ENCODE measurements around the gene PPT2. TPM values are rescaled to one million over a fixed set of nuclear protein-coding genes. Genes with fewer than 3 reads are reported as not detected.

Gene PPT2
- total and polyA plus RNA-seq, 2 of the 13 experiments (the other 11 are each of a cell fraction or from before 2014, with no cell fraction given) = 39.2 to 61.8 TPM

DNA sequence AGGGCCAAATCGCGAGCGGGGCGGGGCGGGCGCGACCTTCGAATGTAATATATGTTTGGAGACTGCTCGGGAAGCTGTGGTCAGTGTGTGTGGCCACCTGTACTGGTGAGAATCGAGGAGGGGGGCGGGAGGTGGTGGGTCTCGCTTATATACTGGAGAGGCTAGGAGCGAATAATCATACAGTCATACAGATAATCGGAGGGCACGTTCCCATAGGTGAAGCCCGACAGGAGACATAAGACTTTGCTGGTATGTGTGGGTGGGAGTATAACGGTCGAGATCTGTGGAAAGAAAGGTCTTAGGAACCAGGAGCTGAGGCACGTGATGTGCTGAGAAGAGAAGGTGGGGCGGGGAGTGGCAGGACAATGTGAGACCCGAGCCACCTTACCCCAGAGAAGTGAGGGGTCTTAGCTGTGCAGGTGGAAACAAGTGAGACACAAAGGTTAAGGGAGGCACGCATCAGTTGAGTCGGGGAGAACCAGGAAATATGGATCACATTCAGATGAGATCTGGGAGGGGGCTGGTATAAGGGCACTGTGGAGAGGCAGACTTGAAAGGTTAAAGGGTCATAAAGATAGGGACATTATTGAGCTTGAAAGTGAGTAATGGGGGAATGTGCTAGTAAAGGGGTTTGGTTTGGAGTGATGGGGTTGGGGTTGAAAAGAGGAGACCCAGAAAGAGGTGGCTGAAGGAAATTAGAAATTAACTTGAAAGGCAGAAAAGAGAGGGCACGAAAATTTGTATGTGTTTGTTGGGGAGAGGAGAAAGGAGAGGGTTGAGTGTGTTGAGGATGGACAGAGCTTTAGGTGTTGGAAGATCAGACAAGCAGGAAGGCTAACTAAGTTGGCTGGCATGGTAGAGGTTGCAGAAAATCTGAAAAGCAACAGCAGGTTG lies 24.9 kb downstream of the PPT2 start (continued):
- TF ChIP-seq, protein P1, sequence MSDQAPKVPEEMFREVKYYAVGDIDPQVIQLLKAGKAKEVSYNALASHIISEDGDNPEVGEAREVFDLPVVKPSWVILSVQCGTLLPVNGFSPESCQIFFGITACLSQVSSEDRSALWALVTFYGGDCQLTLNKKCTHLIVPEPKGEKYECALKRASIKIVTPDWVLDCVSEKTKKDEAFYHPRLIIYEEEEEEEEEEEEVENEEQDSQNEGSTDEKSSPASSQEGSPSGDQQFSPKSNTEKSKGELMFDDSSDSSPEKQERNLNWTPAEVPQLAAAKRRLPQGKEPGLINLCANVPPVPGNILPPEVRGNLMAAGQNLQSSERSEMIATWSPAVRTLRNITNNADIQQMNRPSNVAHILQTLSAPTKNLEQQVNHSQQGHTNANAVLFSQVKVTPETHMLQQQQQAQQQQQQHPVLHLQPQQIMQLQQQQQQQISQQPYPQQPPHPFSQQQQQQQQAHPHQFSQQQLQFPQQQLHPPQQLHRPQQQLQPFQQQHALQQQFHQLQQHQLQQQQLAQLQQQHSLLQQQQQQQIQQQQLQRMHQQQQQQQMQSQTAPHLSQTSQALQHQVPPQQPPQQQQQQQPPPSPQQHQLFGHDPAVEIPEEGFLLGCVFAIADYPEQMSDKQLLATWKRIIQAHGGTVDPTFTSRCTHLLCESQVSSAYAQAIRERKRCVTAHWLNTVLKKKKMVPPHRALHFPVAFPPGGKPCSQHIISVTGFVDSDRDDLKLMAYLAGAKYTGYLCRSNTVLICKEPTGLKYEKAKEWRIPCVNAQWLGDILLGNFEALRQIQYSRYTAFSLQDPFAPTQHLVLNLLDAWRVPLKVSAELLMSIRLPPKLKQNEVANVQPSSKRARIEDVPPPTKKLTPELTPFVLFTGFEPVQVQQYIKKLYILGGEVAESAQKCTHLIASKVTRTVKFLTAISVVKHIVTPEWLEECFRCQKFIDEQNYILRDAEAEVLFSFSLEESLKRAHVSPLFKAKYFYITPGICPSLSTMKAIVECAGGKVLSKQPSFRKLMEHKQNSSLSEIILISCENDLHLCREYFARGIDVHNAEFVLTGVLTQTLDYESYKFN (CRISPR knock-in tag; conservative IDR thresholded peaks at IDR 0.05) = 0 out of 2 replicates have a peak, but pooled peaks have one; percentile 1
- TF ChIP-seq SATB2 (CRISPR knock-in tag; IDR thresholded peaks at IDR 0.05) (no peak), ZNF160 (CRISPR knock-in tag; IDR thresholded peaks at IDR 0.05) (0 out of 2 replicates have a peak, but pooled peaks have one; percentile 23), ZNF782 (CRISPR knock-in tag; IDR thresholded peaks at IDR 0.05; ENCODE audit: borderline replicate concordance) (no peak), JUNB (CRISPR knock-in tag; IDR thresholded peaks at IDR 0.05; ENCODE audit: borderline replicate concordance) (peak; percentile 42; the same call in 1 of the 2 replicates), ZNF350 (CRISPR knock-in tag; IDR thresholded peaks at IDR 0.05; ENCODE audit: borderline replicate concordance, low read depth) (peak; percentile 42; the same call in 1 of the 2 replicates), NFKB2 (CRISPR knock-in tag; IDR thresholded peaks at IDR 0.05; ENCODE audit: borderline replicate concordance) (no peak)
- TF ChIP-seq, protein P2, sequence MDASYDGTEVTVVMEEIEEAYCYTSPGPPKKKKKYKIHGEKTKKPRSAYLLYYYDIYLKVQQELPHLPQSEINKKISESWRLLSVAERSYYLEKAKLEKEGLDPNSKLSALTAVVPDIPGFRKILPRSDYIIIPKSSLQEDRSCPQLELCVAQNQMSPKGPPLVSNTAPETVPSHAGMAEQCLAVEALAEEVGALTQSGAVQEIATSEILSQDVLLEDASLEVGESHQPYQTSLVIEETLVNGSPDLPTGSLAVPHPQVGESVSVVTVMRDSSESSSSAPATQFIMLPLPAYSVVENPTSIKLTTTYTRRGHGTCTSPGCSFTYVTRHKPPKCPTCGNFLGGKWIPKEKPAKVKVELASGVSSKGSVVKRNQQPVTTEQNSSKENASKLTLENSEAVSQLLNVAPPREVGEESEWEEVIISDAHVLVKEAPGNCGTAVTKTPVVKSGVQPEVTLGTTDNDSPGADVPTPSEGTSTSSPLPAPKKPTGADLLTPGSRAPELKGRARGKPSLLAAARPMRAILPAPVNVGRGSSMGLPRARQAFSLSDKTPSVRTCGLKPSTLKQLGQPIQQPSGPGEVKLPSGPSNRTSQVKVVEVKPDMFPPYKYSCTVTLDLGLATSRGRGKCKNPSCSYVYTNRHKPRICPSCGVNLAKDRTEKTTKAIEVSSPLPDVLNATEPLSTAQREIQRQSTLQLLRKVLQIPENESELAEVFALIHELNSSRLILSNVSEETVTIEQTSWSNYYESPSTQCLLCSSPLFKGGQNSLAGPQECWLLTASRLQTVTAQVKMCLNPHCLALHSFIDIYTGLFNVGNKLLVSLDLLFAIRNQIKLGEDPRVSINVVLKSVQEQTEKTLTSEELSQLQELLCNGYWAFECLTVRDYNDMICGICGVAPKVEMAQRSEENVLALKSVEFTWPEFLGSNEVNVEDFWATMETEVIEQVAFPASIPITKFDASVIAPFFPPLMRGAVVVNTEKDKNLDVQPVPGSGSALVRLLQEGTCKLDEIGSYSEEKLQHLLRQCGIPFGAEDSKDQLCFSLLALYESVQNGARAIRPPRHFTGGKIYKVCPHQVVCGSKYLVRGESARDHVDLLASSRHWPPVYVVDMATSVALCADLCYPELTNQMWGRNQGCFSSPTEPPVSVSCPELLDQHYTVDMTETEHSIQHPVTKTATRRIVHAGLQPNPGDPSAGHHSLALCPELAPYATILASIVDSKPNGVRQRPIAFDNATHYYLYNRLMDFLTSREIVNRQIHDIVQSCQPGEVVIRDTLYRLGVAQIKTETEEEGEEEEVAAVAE (CRISPR knock-in tag; IDR thresholded peaks at IDR 0.05; ENCODE audit: borderline replicate concordance) = no peak
- TF ChIP-seq, protein P3, sequence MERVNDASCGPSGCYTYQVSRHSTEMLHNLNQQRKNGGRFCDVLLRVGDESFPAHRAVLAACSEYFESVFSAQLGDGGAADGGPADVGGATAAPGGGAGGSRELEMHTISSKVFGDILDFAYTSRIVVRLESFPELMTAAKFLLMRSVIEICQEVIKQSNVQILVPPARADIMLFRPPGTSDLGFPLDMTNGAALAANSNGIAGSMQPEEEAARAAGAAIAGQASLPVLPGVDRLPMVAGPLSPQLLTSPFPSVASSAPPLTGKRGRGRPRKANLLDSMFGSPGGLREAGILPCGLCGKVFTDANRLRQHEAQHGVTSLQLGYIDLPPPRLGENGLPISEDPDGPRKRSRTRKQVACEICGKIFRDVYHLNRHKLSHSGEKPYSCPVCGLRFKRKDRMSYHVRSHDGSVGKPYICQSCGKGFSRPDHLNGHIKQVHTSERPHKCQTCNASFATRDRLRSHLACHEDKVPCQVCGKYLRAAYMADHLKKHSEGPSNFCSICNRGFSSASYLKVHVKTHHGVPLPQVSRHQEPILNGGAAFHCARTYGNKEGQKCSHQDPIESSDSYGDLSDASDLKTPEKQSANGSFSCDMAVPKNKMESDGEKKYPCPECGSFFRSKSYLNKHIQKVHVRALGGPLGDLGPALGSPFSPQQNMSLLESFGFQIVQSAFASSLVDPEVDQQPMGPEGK (CRISPR knock-in tag; IDR thresholded peaks at IDR 0.05) = peak; percentile 13; the same call in 1 of the 2 replicates
- TF ChIP-seq, protein P4, sequence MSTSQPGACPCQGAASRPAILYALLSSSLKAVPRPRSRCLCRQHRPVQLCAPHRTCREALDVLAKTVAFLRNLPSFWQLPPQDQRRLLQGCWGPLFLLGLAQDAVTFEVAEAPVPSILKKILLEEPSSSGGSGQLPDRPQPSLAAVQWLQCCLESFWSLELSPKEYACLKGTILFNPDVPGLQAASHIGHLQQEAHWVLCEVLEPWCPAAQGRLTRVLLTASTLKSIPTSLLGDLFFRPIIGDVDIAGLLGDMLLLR (CRISPR knock-in tag; IDR thresholded peaks at IDR 0.05) = peak; percentile 13; the same call in 1 of the 2 replicates
- TF ChIP-seq, protein P5, sequence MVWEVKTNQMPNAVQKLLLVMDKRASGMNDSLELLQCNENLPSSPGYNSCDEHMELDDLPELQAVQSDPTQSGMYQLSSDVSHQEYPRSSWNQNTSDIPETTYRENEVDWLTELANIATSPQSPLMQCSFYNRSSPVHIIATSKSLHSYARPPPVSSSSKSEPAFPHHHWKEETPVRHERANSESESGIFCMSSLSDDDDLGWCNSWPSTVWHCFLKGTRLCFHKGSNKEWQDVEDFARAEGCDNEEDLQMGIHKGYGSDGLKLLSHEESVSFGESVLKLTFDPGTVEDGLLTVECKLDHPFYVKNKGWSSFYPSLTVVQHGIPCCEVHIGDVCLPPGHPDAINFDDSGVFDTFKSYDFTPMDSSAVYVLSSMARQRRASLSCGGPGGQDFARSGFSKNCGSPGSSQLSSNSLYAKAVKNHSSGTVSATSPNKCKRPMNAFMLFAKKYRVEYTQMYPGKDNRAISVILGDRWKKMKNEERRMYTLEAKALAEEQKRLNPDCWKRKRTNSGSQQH (CRISPR knock-in tag; IDR thresholded peaks at IDR 0.05; ENCODE audit: low read depth) = 0 out of 2 replicates have a peak, but pooled peaks have one; percentile 19
